Mammary epithelial cell (primary cell): Measurements from ENCODE around the gene PTHLH.

Source experiments
- CTCF ChIP-seq, 2 donors: IDR thresholded peaks in 1 of 2; conservative IDR thresholded peaks in 1 of 2; 2 replicates each; pipeline ENCODE4 v1.5.1; 2011 to 2012; ENCODE audit warnings: inconsistent platforms in 2 of 2, low read length in 2 of 2, mild to moderate bottlenecking in 2 of 2, control low read depth in 1 of 2, low read depth in 1 of 2; ENCODE audit not compliant: insufficient read depth in 1 of 2; ENCODE audit errors: extremely low read depth in 1 of 2
- EZH2 ChIP-seq: IDR thresholded peaks from 2 replicates; pipeline ENCODE4 v1.6.1; 2012; ENCODE audit warnings: low read length, inconsistent platforms, borderline replicate concordance

DNA sequence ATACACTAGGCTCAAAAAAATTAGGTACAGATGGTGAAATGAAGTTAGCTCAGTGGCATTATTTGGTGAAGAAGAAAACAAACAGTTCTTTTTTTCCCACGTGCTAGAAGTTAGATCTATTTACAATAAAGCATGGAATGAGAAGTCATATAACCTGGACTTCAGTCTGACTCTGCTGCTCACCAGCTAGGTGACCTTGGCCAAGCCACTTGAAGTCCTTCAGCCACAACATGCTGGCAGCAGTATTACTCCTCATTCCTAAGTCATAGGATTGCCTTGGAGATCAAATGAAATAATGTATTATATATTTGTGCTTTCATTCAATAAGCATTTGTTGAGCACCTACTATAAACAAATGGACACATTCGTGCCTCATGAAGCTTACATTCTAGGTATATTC, 45.2 kb downstream of the PTHLH start:
- no peak for TF ChIP-seq CTCF (conservative IDR thresholded peaks at IDR 0.05 in 1 of 2, IDR thresholded peaks at IDR 0.05 in 1 of 2; ENCODE audit: extremely low read depth in 1 of 2, insufficient read depth in 1 of 2, low read depth in 1 of 2, low read length in 2 of 2)
- no peak for TF ChIP-seq EZH2
